Smooth muscle cell (in vitro differentiated cells): ENCODE results near the gene ERGIC3. TPM values are rescaled to one million over a fixed set of nuclear protein-coding genes. Genes with fewer than 3 reads are reported as not detected.

Experiments used
- DNase-seq: peaks from one replicate; lab custom pipeline; 2025; ENCODE audit not compliant: unreplicated experiment; lab: John Stamatoyannopoulos, UW
- H2AFZ ChIP-seq: fragments of 200-600 bp; sonication (generic); 2 replicates; pipeline ENCODE4 v1.6.0; 2016; ENCODE audit warnings: antibody characterized with exemption, low read depth, mild to moderate bottlenecking
- H3F3A ChIP-seq: fragments of 200-600 bp; sonication (generic); 2 replicates; pipeline ENCODE4 v1.6.0; 2017; ENCODE audit warnings: antibody characterized with exemption, low read depth
- H3K27ac ChIP-seq: fragments of 200-600 bp; sonication (generic); 2 replicates; pipeline ENCODE4 v1.5.1; 2016; ENCODE audit warnings: low read depth, mild to moderate bottlenecking
- H3K27me3 ChIP-seq: fragments of 200-600 bp; sonication (generic); 2 replicates; pipeline ENCODE4 v1.6.1; 2016; ENCODE audit warnings: low read depth, mild to moderate bottlenecking
- H3K36me3 ChIP-seq: fragments of 200-600 bp; sonication (generic); 2 replicates; pipeline ENCODE4 v1.5.1; 2016; ENCODE audit warnings: low read depth
- H3K4me1 ChIP-seq: fragments of 200-600 bp; sonication (generic); 2 replicates; pipeline ENCODE4 v1.5.1; 2016; ENCODE audit warnings: low read depth
- H3K4me2 ChIP-seq: fragments of 200-600 bp; sonication (generic); 2 replicates; pipeline ENCODE4 v1.6.0; 2016; ENCODE audit warnings: mild to moderate bottlenecking
- H3K4me3 ChIP-seq: fragments of 200-600 bp; sonication (generic); 2 replicates; pipeline ENCODE4 v1.5.1; 2016; ENCODE audit warnings: mild to moderate bottlenecking
- H3K79me2 ChIP-seq: fragments of 200-600 bp; sonication (generic); 2 replicates; pipeline ENCODE4 v1.6.0; 2016; ENCODE audit warnings: low read depth, mild to moderate bottlenecking
- H3K9ac ChIP-seq: fragments of 200-600 bp; sonication (generic); 2 replicates; pipeline ENCODE4 v1.6.0; 2016; ENCODE audit warnings: low read depth
- H3K9me3 ChIP-seq: fragments of 200-600 bp; sonication (generic); replicated peaks from 2 replicates; pipeline ENCODE4 v1.5.1; 2016; ENCODE audit warnings: low read depth
- H4K20me1 ChIP-seq: fragments of 200-600 bp; sonication (generic); 2 replicates; pipeline ENCODE4 v1.6.0; 2016; ENCODE audit warnings: low read depth
- WGBS: methylation state at CpG from one replicate; pipeline ENCODE4 v1.1.7; 2016; ENCODE audit warnings: low lambda C conversion rate; 5-methylcytosine and 5-hydroxymethylcytosine counted together
- polyA plus RNA-seq: library from polyadenylated mRNA; unstranded; fragments of >200 nt; fragmentation: Nextera tagmentation; extraction: Ambion mirVana; gene quantifications from 2 replicates; pipeline ENCODE4 v1.2.1, GENCODE V29; 2016
- total RNA-seq: library from RNA; depleted of rRNA; stranded (reverse); fragments of >200 nt; gene quantifications from 2 replicates; pipeline ENCODE4 v1.2.3, GENCODE V29; 2014
- TF ChIP-seq, protein P1 (sequence below): fragments of 200-600 bp; sonication (generic); IDR thresholded peaks from 2 replicates; pipeline ENCODE4 v1.5.1; 2017; ENCODE audit warnings: borderline replicate concordance, mild to moderate bottlenecking, antibody characterized with exemption; ENCODE audit not compliant: insufficient read depth, poor library complexity, severe bottlenecking

Gene ERGIC3
- total and polyA plus RNA-seq, 2 experiments from 2014 or later: 245 to 252 TPM

- Histone ChIP-seq H4K20me1 (no peaks in the 10 kb centered on the region), H2AFZ (no peak overlapping the region), H3F3A (no peaks in the 10 kb centered on the region), H3K79me2 (no peaks in the 10 kb centered on the region), H3K9me3 (no peaks in the 10 kb centered on the region), H3K27ac (no peak overlapping the region), H3K4me3 (no peak overlapping the region), H3K4me2 (no peak overlapping the region), H3K4me1 (no peaks in the 10 kb centered on the region), H3K27me3 (no peaks in the 10 kb centered on the region), H3K36me3 (no peaks in the 10 kb centered on the region), H3K9ac (no peak overlapping the region)
- 95% methylated on average over 2 of the region's 2 CpGs for WGBS
- no peak for DNase-seq
- TF ChIP-seq, protein P1, sequence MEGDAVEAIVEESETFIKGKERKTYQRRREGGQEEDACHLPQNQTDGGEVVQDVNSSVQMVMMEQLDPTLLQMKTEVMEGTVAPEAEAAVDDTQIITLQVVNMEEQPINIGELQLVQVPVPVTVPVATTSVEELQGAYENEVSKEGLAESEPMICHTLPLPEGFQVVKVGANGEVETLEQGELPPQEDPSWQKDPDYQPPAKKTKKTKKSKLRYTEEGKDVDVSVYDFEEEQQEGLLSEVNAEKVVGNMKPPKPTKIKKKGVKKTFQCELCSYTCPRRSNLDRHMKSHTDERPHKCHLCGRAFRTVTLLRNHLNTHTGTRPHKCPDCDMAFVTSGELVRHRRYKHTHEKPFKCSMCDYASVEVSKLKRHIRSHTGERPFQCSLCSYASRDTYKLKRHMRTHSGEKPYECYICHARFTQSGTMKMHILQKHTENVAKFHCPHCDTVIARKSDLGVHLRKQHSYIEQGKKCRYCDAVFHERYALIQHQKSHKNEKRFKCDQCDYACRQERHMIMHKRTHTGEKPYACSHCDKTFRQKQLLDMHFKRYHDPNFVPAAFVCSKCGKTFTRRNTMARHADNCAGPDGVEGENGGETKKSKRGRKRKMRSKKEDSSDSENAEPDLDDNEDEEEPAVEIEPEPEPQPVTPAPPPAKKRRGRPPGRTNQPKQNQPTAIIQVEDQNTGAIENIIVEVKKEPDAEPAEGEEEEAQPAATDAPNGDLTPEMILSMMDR: no peak
Measured at GRCh38 chr20:35587436-35587835, 45.6 kb downstream of the ERGIC3 start.

GRCh38 chr20:35588397-35588796, 46.5 kb downstream of the ERGIC3 start:
- Histone ChIP-seq H3K4me3 (no peak overlapping the region), H3K9me3 (no peaks in the 10 kb centered on the region), H3K27me3 (no peaks in the 10 kb centered on the region), H3K4me2 (no peak overlapping the region), H4K20me1 (no peaks in the 10 kb centered on the region), H3K4me1 (no peaks in the 10 kb centered on the region), H3F3A (no peaks in the 10 kb centered on the region), H3K79me2 (no peaks in the 10 kb centered on the region), H3K27ac (no peak overlapping the region), H2AFZ (no peak overlapping the region), H3K9ac (no peak overlapping the region), H3K36me3 (no peaks in the 10 kb centered on the region)
- 96% methylated on average over 13 of the region's 14 CpGs for WGBS
- TF ChIP-seq, protein P1: no peak
- DNase-seq: no peak

DNA sequence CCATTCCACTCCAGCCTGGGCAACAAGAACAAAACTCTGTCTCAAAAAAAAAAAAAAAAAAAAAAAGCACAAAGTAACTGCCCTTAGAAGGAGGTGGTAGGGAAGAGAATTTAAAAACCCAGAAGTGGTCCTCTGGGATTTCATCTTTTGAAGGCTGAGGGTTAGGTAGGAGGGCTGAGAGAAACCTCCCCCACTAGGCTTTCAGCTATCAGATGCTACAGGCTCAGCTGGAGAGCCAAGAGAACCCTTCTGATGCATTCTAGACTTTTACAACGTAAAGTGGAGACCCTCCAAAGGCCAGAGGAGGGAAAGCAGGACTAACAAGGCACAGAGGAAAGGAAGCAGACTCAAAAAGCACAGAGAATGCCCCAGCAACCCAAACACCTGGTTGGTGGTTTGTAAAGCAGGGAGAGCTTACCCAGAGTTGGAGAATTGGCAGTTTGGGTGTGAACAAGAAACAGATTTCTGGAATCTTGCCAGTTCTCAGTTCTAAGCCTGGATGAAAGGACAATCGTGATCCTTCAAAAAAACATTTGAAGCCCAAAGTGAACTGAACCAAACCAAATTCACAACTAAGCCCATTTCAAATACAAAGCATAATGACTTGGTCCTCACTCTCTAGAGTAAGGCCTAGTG, 50.6 kb downstream of the ERGIC3 start:
- H3K4me1 ChIP-seq: no peaks in the 10 kb centered on the region
- no peak overlapping the region for H3K4me2 ChIP-seq
- no peak overlapping the region for H3K9ac ChIP-seq
- WGBS: 55% methylated on average over 2 of the region's 2 CpGs
- H3K27me3 ChIP-seq: no peaks in the 10 kb centered on the region
- no peak overlapping the region for H2AFZ ChIP-seq
- H3K4me3 ChIP-seq: no peak overlapping the region
- no peaks in the 10 kb centered on the region for H3K36me3 ChIP-seq
- no peaks in the 10 kb centered on the region for H4K20me1 ChIP-seq
- no peak overlapping the region for H3K27ac ChIP-seq
- no peaks in the 10 kb centered on the region for H3K79me2 ChIP-seq
- H3F3A ChIP-seq: no peaks in the 10 kb centered on the region
- no peaks in the 10 kb centered on the region for H3K9me3 ChIP-seq
- TF ChIP-seq, protein P1: no peak
- DNase-seq: no peak

DNA sequence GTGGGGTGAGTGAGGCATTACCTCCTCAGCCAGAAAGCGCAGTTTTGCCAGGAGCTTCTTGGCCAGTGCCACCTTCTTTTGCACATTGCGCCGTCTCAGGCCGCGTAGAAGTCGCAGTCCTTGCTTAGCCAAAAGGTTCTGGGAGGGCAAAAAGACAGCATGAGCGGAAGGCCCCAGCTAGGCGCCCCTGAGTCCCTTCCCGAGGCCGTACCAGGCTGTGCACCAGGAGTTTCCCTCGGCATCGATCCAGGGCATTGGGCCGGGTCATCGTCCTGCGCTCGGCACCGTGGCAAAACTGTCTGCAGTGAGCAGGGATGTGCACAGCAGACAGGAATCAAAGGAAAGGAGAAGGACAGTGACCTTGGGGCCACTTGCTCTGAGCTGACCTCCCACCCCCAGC, 53.6 kb downstream of the ERGIC3 start:
- TF ChIP-seq, protein P1: no peak
- 93% methylated on average over 17 of the region's 17 CpGs for WGBS

More for the DNA sequence above, 53.6 kb downstream of the ERGIC3 start:
- no peaks in the 10 kb centered on the region for H3K36me3 ChIP-seq
- no peak overlapping the region for H2AFZ ChIP-seq
- H3F3A ChIP-seq: no peaks in the 10 kb centered on the region
- DNase-seq: no peak
- H3K27ac ChIP-seq: no peak overlapping the region
- no peaks in the 10 kb centered on the region for H4K20me1 ChIP-seq
- H3K9me3 ChIP-seq: no peaks in the 10 kb centered on the region
- H3K27me3 ChIP-seq: peaks cover 23% of the 10 kb centered on the region
- H3K4me1 ChIP-seq: no peaks in the 10 kb centered on the region
- no peak overlapping the region for H3K4me3 ChIP-seq
- no peak overlapping the region for H3K4me2 ChIP-seq
- H3K79me2 ChIP-seq: no peaks in the 10 kb centered on the region
- H3K9ac ChIP-seq: no peak overlapping the region
